HCT116 (cell line): ENCODE data around the gene GALNT7. TPM values are rescaled to one million over a fixed set of nuclear protein-coding genes. Genes with fewer than 3 reads are reported as not detected.
"Not testable (repeated sequence)": the region's sequence is repeated elsewhere in the genome, so short reads cannot be mapped to it uniquely, and the experiment has no call there.

ENCODE experiments used
- ATAC-seq: fragments of 200-7000 bp; cut with Tn5 transposase; 2 replicates; pipeline ENCODE4 v1.9.1; 2020; ENCODE audit warnings: mild to moderate bottlenecking, moderate library complexity
- BruUV-seq: library from RNA; stranded (reverse); fragments of 400-500 nt; replicated peaks from 2 replicates; lab custom pipeline; 2021; lab: Mats Ljungman, UMichigan
- CTCF ChIA-PET: fragments of 300-600 bp; sonication (Branson Sonifier 250); formaldehyde crosslinking; loops from one replicate; lab custom pipeline; 2021; ENCODE audit warnings: antibody characterized with exemption; lab: Charles Lee
- POLR2A ChIA-PET: fragments of 300-600, 350-600 bp; sonication (Branson Sonifier 250); formaldehyde crosslinking; loops from one replicate; lab custom pipeline; 2021; ENCODE audit warnings: antibody characterized with exemption; lab: Charles Lee
- RAD21 ChIA-PET, 2 experiments: fragments of 300-600 bp; sonication (Branson Sonifier 250); formaldehyde crosslinking; loops; one replicate each; lab custom pipeline; 2023; ENCODE audit warnings: low total read pairs in 2 of 2; ENCODE audit not compliant: uncharacterized antibody in 2 of 2, unreplicated experiment in 2 of 2, low non-redundant PET in 1 of 2; lab: Charles Lee
- DNase-seq: peaks from one replicate; pipeline ENCODE4 v3.0.0-alpha.2; 2010; ENCODE audit warnings: low read depth, low spot score
- H2AFZ ChIP-seq: fragments of 200-600 bp; shearing (Covaris generic), sonication (generic); 2 replicates; pipeline ENCODE4 v1.6.1; 2017; ENCODE audit warnings: low read depth, mixed run types, mixed read lengths, antibody characterized with exemption, low read length; ENCODE audit not compliant: poor library complexity, severe bottlenecking
- H3K27ac ChIP-seq: 2 replicates; pipeline ENCODE4 v1.5.1; 2012; ENCODE audit warnings: low read depth, low read length
- H3K27me3 ChIP-seq: fragments of 200-600 bp; sonication (generic); 2 replicates; pipeline ENCODE4 v1.6.1; 2016; ENCODE audit warnings: mixed run types, low read length, mixed read lengths; ENCODE audit not compliant: insufficient read depth
- H3K36me3 ChIP-seq, 2 experiments: fragments of 200-500 bp in 1 of 2; fragments of 200-600 bp in 1 of 2; sonication (Bioruptor generic) in 1 of 2; sonication (generic) in 1 of 2; 2 replicates each; pipeline versions ENCODE4 v1.5.1 to v1.6.1; 2014 to 2016; ENCODE audit warnings: low read length in 2 of 2, inconsistent platforms in 1 of 2, mixed read lengths in 1 of 2, mixed run types in 1 of 2; ENCODE audit not compliant: insufficient read depth in 2 of 2, control insufficient read depth in 1 of 2
- H3K4me1 ChIP-seq, 2 experiments: fragments of 200-600 bp in 1 of 2; sonication (generic) in 1 of 2; 2 replicates each; pipeline versions ENCODE4 v1.5.1 to v1.6.1; 2012 to 2017; ENCODE audit warnings: low read length in 2 of 2, inconsistent platforms in 1 of 2, mild to moderate bottlenecking in 1 of 2, mixed read lengths in 1 of 2, mixed run types in 1 of 2, moderate library complexity in 1 of 2; ENCODE audit not compliant: insufficient read depth in 2 of 2, control insufficient read depth in 1 of 2
- H3K4me2 ChIP-seq: fragments of 200-600 bp; sonication (generic); 2 replicates; pipeline ENCODE4 v1.6.1; 2017; ENCODE audit warnings: mixed run types, low read length, mixed read lengths
- H3K4me3 ChIP-seq, 2 experiments: fragments of 200-600 bp in 1 of 2; sonication (generic) in 1 of 2; replicated peaks in 1 of 2; 2 replicates each; pipeline ENCODE4 v1.5.1; 2011 to 2016; ENCODE audit warnings: low read length in 2 of 2, control low read depth in 1 of 2, low read depth in 1 of 2, mild to moderate bottlenecking in 1 of 2, mixed read lengths in 1 of 2, mixed run types in 1 of 2
- H3K79me2 ChIP-seq: fragments of 200-600 bp; sonication (generic); 2 replicates; pipeline ENCODE4 v1.6.1; 2017; ENCODE audit warnings: mild to moderate bottlenecking, mixed run types, low read length, moderate library complexity, mixed read lengths; ENCODE audit not compliant: insufficient read depth
- H3K9ac ChIP-seq: fragments of 200-600 bp; sonication (generic); 2 replicates; pipeline ENCODE4 v1.6.1; 2016; ENCODE audit warnings: low read length, mixed read lengths
- H3K9me2 ChIP-seq: fragments of 200-600 bp; sonication (generic), shearing (Covaris generic); 2 replicates; pipeline ENCODE4 v1.6.1; 2017; ENCODE audit warnings: mixed run types, mild to moderate bottlenecking, moderate library complexity; ENCODE audit not compliant: insufficient read depth
- H3K9me3 ChIP-seq, 2 experiments: fragments of 200-500 bp in 1 of 2; fragments of 200-600 bp in 1 of 2; sonication (Bioruptor generic) in 1 of 2; sonication (generic) in 1 of 2; 2 replicates each; pipeline ENCODE4 v1.6.1; 2014 to 2017; ENCODE audit warnings: low read length in 2 of 2, mixed read lengths in 2 of 2, inconsistent platforms in 1 of 2, low read depth in 1 of 2, mild to moderate bottlenecking in 1 of 2, mixed run types in 1 of 2, moderate library complexity in 1 of 2; ENCODE audit not compliant: control insufficient read depth in 1 of 2, insufficient read depth in 1 of 2
- H4K20me1 ChIP-seq: fragments of 200-600 bp; sonication (generic), shearing (Covaris generic); 2 replicates; pipeline ENCODE4 v1.6.1; 2017; ENCODE audit warnings: mixed run types, mild to moderate bottlenecking, moderate library complexity; ENCODE audit not compliant: insufficient read depth
- POLR2AphosphoS5 ChIP-seq: IDR thresholded peaks from 2 replicates; pipeline ENCODE4 v1.6.1; 2011; ENCODE audit warnings: mild to moderate bottlenecking, low read depth, low read length, moderate library complexity
- SRF ChIP-seq: IDR thresholded peaks from 2 replicates; pipeline ENCODE4 v1.6.1; 2012; ENCODE audit warnings: low read depth
- intact Hi-C: fragments of 100-400 bp; cut with micrococcal nuclease; formaldehyde crosslinking; loops from 2 replicates; pipeline ENCODE4 v1.10.0; 2022
- total RNA-seq: library from RNA; stranded (reverse); gene quantifications from one replicate; pipeline ENCODE4 v1.2.1, GENCODE V29; 2021; ENCODE audit not compliant: unreplicated experiment
- TF ChIP-seq, protein P1 (sequence below): IDR thresholded peaks from 2 replicates; pipeline ENCODE4 v1.6.1; 2011; ENCODE audit warnings: mild to moderate bottlenecking, low read length, moderate library complexity; ENCODE audit not compliant: insufficient replicate concordance; ENCODE audit errors: extremely low read depth
- TF ChIP-seq, protein P2 (sequence below): IDR thresholded peaks from 2 replicates; pipeline ENCODE4 v1.6.1; 2012
- TF ChIP-seq, protein P3 (sequence below), 3 experiments: fragments of 200-600 bp in 1 of 3; sonication (generic) in 1 of 3; IDR thresholded peaks in 2 of 3; conservative IDR thresholded peaks in 1 of 3; 2 replicates each; pipeline ENCODE4 v1.5.1; 2012 to 2017; ENCODE audit warnings: low read depth in 2 of 3, low read length in 2 of 3, antibody characterized with exemption in 1 of 3, borderline replicate concordance in 1 of 3, control low read depth in 1 of 3, mild to moderate bottlenecking in 1 of 3, mixed read lengths in 1 of 3, mixed run types in 1 of 3, moderate library complexity in 1 of 3; ENCODE audit not compliant: insufficient read depth in 1 of 3

Gene GALNT7
- total RNA-seq, 1 experiment from 2014 or later = 21.3 TPM

- TF ChIP-seq, protein P1, sequence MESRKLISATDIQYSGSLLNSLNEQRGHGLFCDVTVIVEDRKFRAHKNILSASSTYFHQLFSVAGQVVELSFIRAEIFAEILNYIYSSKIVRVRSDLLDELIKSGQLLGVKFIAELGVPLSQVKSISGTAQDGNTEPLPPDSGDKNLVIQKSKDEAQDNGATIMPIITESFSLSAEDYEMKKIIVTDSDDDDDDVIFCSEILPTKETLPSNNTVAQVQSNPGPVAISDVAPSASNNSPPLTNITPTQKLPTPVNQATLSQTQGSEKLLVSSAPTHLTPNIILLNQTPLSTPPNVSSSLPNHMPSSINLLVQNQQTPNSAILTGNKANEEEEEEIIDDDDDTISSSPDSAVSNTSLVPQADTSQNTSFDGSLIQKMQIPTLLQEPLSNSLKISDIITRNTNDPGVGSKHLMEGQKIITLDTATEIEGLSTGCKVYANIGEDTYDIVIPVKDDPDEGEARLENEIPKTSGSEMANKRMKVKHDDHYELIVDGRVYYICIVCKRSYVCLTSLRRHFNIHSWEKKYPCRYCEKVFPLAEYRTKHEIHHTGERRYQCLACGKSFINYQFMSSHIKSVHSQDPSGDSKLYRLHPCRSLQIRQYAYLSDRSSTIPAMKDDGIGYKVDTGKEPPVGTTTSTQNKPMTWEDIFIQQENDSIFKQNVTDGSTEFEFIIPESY = peak; percentile 29
- TF ChIP-seq, protein P2, sequence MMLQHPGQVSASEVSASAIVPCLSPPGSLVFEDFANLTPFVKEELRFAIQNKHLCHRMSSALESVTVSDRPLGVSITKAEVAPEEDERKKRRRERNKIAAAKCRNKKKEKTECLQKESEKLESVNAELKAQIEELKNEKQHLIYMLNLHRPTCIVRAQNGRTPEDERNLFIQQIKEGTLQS = peak; percentile 65
- TF ChIP-seq SRF = peak; percentile 47; the same call in 1 of the 2 replicates
- TF ChIP-seq POLR2AphosphoS5 = peak; percentile 46
- TF ChIP-seq, protein P3, sequence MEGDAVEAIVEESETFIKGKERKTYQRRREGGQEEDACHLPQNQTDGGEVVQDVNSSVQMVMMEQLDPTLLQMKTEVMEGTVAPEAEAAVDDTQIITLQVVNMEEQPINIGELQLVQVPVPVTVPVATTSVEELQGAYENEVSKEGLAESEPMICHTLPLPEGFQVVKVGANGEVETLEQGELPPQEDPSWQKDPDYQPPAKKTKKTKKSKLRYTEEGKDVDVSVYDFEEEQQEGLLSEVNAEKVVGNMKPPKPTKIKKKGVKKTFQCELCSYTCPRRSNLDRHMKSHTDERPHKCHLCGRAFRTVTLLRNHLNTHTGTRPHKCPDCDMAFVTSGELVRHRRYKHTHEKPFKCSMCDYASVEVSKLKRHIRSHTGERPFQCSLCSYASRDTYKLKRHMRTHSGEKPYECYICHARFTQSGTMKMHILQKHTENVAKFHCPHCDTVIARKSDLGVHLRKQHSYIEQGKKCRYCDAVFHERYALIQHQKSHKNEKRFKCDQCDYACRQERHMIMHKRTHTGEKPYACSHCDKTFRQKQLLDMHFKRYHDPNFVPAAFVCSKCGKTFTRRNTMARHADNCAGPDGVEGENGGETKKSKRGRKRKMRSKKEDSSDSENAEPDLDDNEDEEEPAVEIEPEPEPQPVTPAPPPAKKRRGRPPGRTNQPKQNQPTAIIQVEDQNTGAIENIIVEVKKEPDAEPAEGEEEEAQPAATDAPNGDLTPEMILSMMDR (IDR thresholded peaks at IDR 0.05 in 2 of 3, conservative IDR thresholded peaks at IDR 0.05 in 1 of 3; ENCODE audit: borderline replicate concordance in 1 of 3, insufficient read depth in 1 of 3, low read depth in 2 of 3, low read length in 2 of 3) = no peak
These were observed 13.8 kb downstream of the GALNT7 start (continued) for GRCh38 chr4:173182403-173182802.

- H4K20me1 ChIP-seq, ATAC-seq, H3K4me2 ChIP-seq, RAD21 ChIA-PET, H3K9me2 ChIP-seq, H3K9me3 ChIP-seq, H2AFZ ChIP-seq, H3K36me3 ChIP-seq, CTCF ChIA-PET, H3K9ac ChIP-seq, intact Hi-C loops, H3K27ac ChIP-seq, BruUV-seq, DNase-seq, H3K27me3 ChIP-seq, H3K4me3 ChIP-seq, POLR2A ChIA-PET: not testable (repeated sequence)
- Histone ChIP-seq H3K79me2 (peaks cover 80% of the 10 kb centered on the region), H3K4me1 (peaks cover 46 to 77% of the 10 kb centered on the region in 2 experiments)
These were observed 15.1 kb downstream of the GALNT7 start for GRCh38 chr4:173183659-173184247.
